T1000 (cell line): ENCODE results near the gene C12orf43.

Experiments used
- DNase-seq: peaks from one replicate; lab custom pipeline; 2025; ENCODE audit warnings: mixed read lengths; lab: John Stamatoyannopoulos, UW

The C12orf43 gene

DNA sequence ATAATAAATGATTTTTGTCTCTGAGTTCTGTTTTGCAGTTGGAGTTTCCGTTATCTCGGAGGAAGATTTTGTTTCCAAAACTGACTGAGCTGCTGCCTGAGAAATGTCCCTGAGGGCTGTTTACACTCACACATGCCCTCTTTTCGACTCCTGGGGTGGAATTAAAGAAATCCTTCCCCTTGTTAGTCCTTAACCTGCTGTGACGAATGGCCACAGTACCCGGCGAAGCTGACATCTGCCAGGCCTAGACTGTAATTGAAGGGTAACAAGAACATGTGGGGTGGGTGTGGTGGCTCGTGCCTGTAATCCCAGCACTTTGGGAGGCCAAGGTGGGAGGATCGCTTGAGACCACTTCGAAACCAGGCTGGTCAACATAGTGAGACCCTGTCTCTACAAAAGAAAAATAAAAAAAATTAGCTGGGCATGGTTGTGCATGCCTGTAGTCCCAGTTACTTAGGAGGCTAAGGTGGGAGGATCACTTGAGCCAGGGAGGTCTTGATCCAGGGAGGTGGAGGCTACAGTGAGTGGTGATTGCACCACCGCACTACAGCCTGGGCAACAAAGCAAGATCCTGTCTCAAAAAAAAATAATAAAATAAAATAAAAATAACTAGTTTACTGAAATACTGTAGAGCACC is 14.4 kb upstream of the C12orf43 start:
- no peak for DNase-seq

DNA sequence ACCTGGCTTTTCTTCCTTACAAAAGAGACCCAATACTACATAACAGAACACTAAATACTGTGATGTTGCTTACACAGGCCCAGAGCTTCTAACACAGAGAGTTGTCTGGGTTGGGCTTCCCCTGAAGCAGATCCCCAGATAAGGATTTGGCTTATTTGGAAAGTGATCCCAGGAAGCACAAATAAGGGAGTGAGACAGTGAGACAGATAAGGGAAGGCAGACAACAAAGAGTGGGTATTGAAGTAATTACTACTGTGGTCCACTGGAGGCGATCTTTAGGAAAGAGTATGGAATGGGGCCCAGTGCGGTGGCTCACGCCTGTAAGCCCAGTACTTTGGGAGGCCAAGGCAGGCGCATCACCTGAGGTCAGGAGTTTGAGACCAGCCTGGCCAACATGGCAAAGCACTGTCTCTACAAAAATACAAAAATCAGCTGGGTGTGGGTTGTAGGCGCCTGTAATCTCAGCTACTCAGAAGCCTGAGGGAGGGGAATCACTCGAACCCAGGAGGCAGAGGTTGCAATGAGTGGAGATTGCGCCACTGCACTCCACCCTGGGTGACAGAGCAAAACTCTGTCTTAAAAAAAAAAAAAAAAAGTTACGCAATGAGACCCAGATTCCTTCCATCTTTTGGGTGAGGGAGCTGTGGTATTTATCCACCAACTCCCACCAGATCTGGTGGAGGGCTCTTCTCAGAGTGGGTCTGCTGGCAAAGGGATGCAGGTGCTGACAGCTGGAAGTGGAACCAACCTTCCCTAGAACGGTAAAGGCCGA is 10.2 kb upstream of the C12orf43 start:
- no peak for DNase-seq

DNA sequence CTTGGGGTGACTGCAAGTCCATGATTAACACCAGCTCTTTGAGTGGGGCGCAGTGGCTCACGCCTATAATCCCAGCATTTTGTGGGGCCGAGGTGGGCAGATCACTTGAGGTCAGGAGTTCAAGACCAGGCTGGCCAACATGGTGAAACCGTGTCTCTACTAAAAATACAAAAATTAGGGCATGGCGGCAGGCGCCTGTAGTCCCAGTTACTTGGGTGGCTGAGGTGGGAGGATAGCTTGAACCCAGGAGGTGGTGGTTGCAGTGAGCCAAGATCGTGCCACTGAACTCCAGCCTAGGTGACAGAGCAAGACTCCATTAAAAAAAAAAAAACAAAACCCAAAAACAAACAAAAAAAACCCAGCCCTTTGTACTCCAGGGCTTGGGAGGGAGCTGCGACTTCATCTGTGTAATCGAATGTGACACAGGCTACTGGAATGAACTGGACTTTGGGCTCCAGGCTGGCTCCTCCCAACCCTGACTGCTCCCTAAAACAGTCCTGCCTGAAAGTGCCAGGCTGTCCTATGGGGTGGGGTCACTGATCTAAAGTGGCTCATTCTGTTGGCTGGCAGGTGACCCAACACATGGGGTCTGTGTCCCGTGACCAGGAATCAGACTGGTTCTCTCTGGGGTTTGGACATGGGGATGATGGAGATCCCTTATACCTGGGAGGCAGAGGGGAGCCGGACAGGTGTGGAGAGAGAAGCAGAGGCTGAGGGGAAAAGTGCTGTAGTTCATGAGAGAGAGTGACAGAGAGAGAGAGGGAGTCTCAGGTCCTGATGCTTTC is 9.3 kb upstream of the C12orf43 start:
- DNase-seq = no peak

- no peak for DNase-seq
These were observed 7.5 kb upstream of the C12orf43 start for GRCh38 chr12:121023799-121024198.

GRCh38 chr12:121022713-121023112 is 6.4 kb upstream of the C12orf43 start:
- DNase-seq = no peak

DNA sequence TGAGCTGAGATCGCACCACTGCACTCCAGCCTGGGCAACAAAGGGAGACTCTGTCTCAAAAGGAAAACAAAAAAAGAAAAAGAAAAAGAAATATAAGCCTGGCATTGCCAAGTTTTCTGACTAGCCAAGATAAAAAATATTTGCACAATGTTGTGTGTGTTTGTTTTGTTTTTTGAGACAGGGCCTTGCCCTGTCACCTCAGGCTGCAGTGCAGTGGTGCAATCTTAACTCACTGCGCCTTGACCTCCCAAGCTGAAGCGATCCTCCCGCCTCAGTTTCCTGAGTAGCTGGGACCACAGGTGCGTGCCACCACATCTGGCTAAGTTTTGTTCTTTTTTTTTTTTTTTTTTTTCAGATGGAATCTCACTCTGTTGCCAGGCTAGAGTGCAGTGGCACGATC is 5.5 kb upstream of the C12orf43 start:
- no peak for DNase-seq

GRCh38 chr12:121018860-121019617 is 2.8 kb upstream of the C12orf43 start:
- no peak for DNase-seq

GRCh38 chr12:121017966-121018491 is 1.7 kb upstream of the C12orf43 start:
- no peak for DNase-seq

- no peak for DNase-seq
These were observed 2.6 kb downstream of the C12orf43 start for GRCh38 chr12:121013715-121014114.

DNA sequence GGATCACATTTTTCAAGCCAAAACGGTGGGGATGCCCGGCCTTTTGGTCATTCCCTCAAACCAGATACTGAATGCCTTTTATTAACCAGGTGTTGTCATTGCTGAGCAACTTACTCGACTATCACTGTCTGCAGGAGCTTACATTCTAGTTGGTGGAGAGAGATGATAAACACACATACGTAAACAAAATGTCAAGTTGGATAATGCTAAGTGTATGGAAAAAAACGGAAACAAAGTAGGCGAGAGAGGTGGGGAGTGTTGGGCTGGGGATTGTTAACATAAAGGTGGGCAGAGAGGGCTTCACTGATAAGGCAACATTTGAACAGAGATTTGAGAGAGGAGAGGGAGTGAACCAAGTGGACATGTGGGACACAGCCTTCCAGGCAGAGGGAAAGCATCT is 4.5 kb downstream of the C12orf43 start:
- DNase-seq = no peak

DNA sequence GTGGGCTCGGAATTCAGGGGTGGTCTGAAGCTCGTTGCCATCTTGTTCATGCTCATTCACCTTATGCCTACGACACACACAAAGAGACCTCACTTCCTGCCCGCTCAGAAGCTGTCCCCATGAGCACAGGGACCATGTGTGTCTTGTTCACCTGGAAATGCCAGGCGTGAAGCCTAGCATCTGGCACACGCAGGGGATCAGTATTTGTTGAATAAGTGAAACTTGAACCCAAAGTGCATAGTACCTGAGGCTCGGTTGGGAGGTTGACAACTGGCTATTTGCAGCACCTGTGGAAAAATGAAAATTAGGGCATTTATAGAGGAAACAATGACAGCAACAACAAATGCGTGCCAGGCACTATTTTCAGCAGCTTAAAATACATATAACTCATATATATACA is 5.4 kb downstream of the C12orf43 start:
- DNase-seq = no peak

GRCh38 chr12:121009741-121010140 is 6.5 kb downstream of the C12orf43 start:
- DNase-seq = no peak

- no peak for DNase-seq
These were observed 7.8 kb downstream of the C12orf43 start for GRCh38 chr12:121008347-121009098.

- DNase-seq = no peak
These were observed 10.9 kb downstream of the C12orf43 start for GRCh38 chr12:121005346-121005815.

DNA sequence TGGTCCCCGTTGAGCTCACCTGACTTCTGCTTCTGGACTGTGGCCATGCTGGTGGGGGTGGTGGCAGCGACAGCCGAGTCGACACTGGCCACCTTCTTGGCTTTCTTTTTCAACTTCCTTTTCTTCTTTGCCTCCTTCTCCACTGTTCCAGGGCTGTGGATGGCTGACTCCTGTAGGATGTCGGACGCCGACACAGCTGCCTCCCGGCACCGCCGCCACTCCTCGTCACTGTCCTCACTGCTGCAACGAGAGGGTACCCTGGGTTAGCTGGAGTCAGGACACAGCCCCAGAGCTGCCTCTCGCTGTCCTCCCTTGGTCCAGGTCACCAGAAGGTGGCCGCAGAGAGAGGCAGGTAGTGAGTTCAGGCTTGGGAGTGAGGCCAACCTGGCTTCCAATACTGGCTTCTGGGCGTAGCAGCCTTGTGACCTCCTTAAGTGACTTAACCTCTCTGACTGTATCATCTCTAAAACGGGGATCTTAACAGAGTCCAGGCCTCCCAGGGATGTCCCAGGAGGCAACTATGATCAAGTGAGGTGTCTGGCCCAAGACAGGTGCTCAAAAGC is 12.0 kb downstream of the C12orf43 start:
- DNase-seq = no peak

DNA sequence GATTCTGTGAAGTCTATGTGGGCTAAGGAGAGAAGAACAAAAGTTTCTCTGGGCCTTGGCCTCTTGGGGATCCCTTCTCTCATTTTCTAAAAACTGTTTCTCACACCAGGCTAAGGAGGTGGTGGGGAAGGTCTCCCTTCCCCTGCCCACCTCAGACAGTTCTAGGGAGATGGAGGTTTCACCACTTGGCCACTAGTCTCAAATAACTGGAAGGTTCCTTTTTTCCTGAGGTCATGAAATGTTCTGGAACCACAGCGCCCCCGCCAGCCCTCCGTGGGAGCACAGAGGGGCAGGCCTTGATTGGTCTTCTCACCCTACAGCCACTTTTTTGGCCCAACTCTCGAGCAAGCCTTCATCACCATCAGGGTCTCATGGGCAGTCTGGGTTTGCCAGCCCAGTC is 12.6 kb downstream of the C12orf43 start:
- no peak for DNase-seq

GRCh38 chr12:121001841-121002483 is 14.3 kb downstream of the C12orf43 start:
- no peak for DNase-seq

GRCh38 chr12:121001060-121001459 is 15.2 kb downstream of the C12orf43 start:
- DNase-seq = no peak

GRCh38 chr12:121000530-121000929 is 15.8 kb downstream of the C12orf43 start:
- DNase-seq = no peak
